Uterus (tissue), 4 donors: ENCODE data around the gene RAC2. TPM values are rescaled to one million over a fixed set of nuclear protein-coding genes. Genes with fewer than 3 reads are reported as not detected.

Experiments
- DNase-seq, 2 donors: peaks; one replicate each; pipeline ENCODE4 v3.0.0-alpha.2; 2019 to 2020
- H3K27ac ChIP-seq, 2 donors: fragments of 200-600 bp; sonication (generic); 1 replicate in 1 of 2; 2 replicates in 1 of 2; pipeline ENCODE4 v1.5.1; 2016 to 2018
- H3K27me3 ChIP-seq, 2 donors: fragments of 200-600 bp; sonication (generic); one replicate each; pipeline ENCODE4 v1.5.1; 2018 to 2019; ENCODE audit warnings: control low read depth in 1 of 2
- H3K36me3 ChIP-seq, 2 donors: fragments of 200-600 bp; sonication (generic); one replicate each; pipeline ENCODE4 v1.5.1; 2019; ENCODE audit warnings: control low read depth in 1 of 2
- H3K4me1 ChIP-seq, 2 donors: fragments of 200-600 bp; sonication (generic); one replicate each; pipeline ENCODE4 v1.5.1; 2018 to 2019; ENCODE audit warnings: control low read depth in 1 of 2
- H3K4me3 ChIP-seq, 2 donors: fragments of 200-600 bp; sonication (generic); 1 replicate in 1 of 2; 2 replicates in 1 of 2; pipeline ENCODE4 v1.5.1; 2018 to 2019; ENCODE audit warnings: mild to moderate bottlenecking in 1 of 2
- H3K9me3 ChIP-seq, 2 donors: fragments of 200-600 bp; sonication (generic); one replicate each; pipeline ENCODE4 v1.5.1; 2019; ENCODE audit warnings: control low read depth in 1 of 2
- POLR2A ChIP-seq, 2 donors: fragments of 450-650 bp; IDR thresholded peaks; one replicate each; pipeline ENCODE4 v1.6.1; 2016; ENCODE audit warnings: antibody characterized with exemption in 2 of 2, mild to moderate bottlenecking in 1 of 2, moderate library complexity in 1 of 2
- intact Hi-C: fragments of 100-400 bp; cut with DNase I; formaldehyde crosslinking; loops from one replicate; pipeline ENCODE4 v1.15.1; 2023; ENCODE audit warnings: low total_unique reads
- total RNA-seq, 4 donors: library from RNA; depleted of rRNA in 3 of 4; stranded (reverse); fragments of >200 nt in 3 of 4; gene quantifications; one replicate each; pipeline versions ENCODE4 v1.1.0 to v1.2.4, GENCODE V29; 2014 to 2023
- TF ChIP-seq, protein P1 (sequence below), 4 experiments: fragments of 200-600 bp in 2 of 4; fragments of 450-650 bp in 2 of 4; sonication (generic) in 2 of 4; IDR thresholded peaks; one replicate each; pipeline ENCODE4 v1.5.1; 2016 to 2019; ENCODE audit warnings: antibody characterized with exemption in 4 of 4, mild to moderate bottlenecking in 2 of 4, moderate library complexity in 1 of 4
- donor health status: DM: yes; HTN: yes; CAD: no.

Gene RAC2
- total RNA-seq, 4 donors from 2014 or later: 2.4 to 6.7 (median 4.5) TPM

DNA sequence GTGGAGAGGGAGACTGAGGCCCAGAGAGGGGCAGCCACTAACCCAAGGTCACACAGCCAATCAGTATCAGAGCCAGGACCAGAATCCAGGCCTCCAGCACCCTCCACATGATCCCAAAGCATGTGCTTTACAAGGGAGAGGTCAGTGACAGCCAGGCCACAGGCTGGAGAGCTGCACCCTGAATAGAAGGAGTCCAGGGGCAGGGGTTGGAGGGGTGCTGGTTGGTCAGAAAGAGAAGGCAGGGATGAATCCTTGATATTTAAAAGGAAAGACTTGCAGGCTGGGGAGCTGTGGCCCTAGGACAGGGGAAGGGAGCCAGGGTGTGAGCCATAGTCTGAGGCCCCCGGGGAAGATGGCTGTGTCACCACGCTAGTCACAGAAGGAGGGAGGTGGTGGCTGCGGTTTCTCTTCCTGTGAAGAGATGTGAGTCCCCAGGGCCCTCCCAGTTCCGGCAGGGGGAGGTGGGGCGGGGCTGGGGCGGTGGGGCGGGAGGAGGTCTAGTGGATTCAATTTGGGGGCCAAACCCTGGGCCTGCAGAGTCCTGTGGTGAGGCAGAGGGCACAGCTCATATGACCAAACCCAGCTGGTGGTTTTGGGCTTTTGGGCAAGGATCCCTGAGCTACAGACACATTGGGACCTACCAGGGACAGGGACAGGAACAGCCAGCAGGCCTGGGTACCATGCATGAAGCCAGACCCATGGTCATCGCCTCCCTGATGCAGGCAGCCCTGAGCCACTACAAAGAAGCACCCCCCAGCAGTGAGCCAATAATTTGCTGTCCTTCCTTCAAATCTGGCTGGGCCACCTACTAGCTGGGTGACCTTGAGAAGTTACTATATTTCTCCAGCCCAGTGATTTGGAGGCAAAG lies 14.0 kb downstream of the RAC2 start:
- no peak for DNase-seq
- no peak overlapping the region for H3K4me3 ChIP-seq
- no peaks in the 10 kb centered on the region for H3K27me3 ChIP-seq
- no peak overlapping the region for H3K27ac ChIP-seq
- intact Hi-C loops: no loop called here
- no peak for TF ChIP-seq POLR2A (IDR thresholded peaks at IDR 0.05)
- TF ChIP-seq, protein P1, sequence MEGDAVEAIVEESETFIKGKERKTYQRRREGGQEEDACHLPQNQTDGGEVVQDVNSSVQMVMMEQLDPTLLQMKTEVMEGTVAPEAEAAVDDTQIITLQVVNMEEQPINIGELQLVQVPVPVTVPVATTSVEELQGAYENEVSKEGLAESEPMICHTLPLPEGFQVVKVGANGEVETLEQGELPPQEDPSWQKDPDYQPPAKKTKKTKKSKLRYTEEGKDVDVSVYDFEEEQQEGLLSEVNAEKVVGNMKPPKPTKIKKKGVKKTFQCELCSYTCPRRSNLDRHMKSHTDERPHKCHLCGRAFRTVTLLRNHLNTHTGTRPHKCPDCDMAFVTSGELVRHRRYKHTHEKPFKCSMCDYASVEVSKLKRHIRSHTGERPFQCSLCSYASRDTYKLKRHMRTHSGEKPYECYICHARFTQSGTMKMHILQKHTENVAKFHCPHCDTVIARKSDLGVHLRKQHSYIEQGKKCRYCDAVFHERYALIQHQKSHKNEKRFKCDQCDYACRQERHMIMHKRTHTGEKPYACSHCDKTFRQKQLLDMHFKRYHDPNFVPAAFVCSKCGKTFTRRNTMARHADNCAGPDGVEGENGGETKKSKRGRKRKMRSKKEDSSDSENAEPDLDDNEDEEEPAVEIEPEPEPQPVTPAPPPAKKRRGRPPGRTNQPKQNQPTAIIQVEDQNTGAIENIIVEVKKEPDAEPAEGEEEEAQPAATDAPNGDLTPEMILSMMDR (IDR thresholded peaks at IDR 0.05): no peak
- no peaks in the 10 kb centered on the region for H3K4me1 ChIP-seq
- no peaks in the 10 kb centered on the region for H3K36me3 ChIP-seq
- H3K9me3 ChIP-seq: no peaks in the 10 kb centered on the region

DNA sequence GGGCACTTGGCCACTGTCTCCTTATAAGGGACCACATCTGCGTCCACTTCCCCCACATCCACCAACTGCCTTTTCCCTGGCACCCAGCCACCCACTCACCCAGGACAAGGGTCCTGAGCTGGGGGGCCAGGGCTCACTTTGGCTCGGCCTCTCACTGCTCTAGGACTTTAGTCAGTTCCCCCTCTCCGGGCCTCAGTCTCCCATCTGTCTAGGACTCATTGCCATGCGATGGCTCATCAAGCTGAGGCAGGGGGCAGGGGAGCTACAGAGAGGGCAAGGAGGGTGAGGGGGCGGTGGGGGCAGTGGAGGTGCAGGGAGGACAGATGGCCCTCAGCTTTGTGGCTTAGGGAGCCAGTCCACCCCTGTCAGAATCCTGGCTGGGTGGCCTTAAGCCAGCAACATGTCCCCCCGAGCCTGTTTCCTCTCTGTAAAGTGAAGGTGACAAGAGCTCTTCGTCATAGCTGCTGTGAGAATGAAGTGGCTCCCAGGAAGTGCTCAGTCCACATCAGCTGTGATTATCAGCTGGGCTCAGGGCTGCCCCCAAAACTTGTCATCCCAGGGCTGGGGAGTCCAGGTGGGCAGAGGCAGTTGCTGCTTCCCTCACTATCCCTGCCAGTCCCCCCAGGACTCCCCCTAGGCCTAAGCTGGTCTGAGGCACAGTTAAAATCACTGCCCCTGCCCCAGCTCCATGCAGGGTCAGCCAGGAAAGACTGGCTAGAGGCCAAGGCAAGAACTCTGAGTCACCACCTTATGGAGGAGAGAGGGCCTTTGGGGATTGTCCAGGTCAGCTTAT lies 14.9 kb downstream of the RAC2 start:
- intact Hi-C loops: no loop called here
- no peaks in the 10 kb centered on the region for H3K27me3 ChIP-seq
- no peak overlapping the region for H3K27ac ChIP-seq
- no peaks in the 10 kb centered on the region for H3K36me3 ChIP-seq
- H3K4me1 ChIP-seq: no peaks in the 10 kb centered on the region
- no peak for DNase-seq
- no peak overlapping the region for H3K4me3 ChIP-seq
- no peaks in the 10 kb centered on the region for H3K9me3 ChIP-seq
- TF ChIP-seq, protein P1 (IDR thresholded peaks at IDR 0.05): no peak
- TF ChIP-seq POLR2A (IDR thresholded peaks at IDR 0.05): no peak

DNA sequence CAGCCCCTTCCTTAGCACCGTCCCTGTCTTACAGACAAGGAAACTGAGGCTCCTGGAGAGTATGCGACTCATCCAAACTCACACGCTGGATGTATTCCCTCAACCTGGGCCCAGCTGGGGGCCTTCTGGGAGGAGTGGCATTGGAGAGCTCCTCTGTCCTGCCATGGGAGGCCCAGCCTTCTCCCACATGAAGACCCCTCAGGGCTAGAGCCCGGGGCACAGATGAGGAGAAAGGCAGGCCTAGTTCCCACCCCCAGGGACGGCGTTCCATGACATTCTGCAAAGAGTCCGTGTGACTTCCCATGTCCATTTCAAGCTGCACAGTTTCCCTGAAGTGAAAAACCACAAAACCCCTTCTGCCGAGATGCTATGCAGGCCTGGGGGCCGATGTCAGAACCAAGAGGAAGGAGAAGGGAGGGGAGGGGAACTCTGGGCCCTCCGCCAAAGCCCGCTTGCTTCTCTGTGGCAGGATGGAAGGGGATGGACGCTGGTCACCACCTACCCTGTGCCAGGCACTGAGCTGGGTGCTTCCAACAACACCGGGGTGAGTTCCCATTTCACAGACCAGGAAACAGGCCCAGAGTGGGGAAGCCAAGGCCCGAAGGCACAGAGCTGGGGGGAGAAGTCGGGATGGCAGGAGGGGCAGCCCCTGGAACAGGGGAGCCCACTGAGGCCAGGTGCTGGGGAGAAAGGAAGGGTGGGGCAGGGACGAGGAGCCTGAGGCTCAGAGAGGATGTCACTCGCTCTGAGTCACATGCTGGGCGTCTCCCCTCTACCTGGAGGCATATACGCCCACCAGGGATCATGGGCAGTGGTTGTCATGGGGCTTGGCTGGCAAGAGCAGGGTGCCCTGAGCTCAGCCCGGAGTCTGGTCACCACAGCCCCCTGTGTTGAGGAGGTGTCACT lies 15.7 kb downstream of the RAC2 start:
- Histone ChIP-seq H3K27ac (no peak overlapping the region), H3K4me1 (no peaks in the 10 kb centered on the region), H3K4me3 (no peak overlapping the region), H3K36me3 (no peaks in the 10 kb centered on the region), H3K27me3 (no peaks in the 10 kb centered on the region), H3K9me3 (no peaks in the 10 kb centered on the region)
- TF ChIP-seq POLR2A (IDR thresholded peaks at IDR 0.05): no peak
- TF ChIP-seq, protein P1 (IDR thresholded peaks at IDR 0.05): no peak
- intact Hi-C loops: no loop called here
- no peak for DNase-seq

DNA sequence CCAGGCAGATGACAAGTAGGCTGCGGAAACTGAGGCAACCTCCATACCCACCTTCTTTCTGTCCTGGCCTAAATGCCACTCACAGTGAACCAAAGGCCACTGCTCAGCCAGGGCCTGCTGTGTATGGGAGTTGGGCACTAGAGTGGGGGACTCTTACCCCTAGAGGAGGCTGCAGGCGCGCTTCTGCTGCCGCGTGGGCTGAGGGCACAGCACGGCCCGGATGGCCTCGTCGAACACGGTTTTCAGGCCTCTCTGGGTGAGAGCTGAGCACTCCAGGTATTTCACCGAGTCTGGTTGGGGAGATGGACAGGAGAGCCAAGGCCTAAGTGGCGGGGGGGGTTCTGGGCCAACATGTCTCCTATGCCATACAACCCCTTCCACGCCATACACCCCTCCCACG lies 17.6 kb downstream of the RAC2 start:
- TF ChIP-seq, protein P1 (IDR thresholded peaks at IDR 0.05): no peak
- no peak for TF ChIP-seq POLR2A (IDR thresholded peaks at IDR 0.05)
- Histone ChIP-seq H3K4me1 (no peaks in the 10 kb centered on the region), H3K27me3 (no peaks in the 10 kb centered on the region), H3K27ac (no peak overlapping the region), H3K9me3 (no peaks in the 10 kb centered on the region), H3K4me3 (no peak overlapping the region), H3K36me3 (no peaks in the 10 kb centered on the region)
- intact Hi-C loops: no loop called here
- no peak for DNase-seq
